ENCODE data around the gene INPP5K.

DNA sequence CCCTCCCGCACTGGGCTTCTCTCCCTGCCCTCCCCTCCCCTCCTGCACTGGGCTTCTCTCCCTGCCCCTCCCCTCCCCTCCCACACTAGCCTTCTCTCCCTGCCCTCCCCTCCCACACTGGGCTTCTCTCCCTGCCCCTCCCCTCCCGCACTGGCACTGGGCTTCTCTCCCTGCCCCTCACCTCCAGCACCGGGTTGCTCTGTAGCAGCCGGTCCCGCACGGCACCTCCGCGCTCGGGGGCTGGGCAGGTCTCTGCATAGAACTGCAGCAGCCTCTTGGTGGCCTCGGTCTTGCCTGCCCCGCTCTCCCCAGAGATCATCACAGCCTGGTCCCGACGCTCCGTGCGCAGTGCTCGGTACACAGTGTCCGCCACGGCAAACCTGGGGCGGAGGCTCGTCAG is 33.7 kb downstream of the INPP5K start:
- TF ChIP-seq, protein P1, sequence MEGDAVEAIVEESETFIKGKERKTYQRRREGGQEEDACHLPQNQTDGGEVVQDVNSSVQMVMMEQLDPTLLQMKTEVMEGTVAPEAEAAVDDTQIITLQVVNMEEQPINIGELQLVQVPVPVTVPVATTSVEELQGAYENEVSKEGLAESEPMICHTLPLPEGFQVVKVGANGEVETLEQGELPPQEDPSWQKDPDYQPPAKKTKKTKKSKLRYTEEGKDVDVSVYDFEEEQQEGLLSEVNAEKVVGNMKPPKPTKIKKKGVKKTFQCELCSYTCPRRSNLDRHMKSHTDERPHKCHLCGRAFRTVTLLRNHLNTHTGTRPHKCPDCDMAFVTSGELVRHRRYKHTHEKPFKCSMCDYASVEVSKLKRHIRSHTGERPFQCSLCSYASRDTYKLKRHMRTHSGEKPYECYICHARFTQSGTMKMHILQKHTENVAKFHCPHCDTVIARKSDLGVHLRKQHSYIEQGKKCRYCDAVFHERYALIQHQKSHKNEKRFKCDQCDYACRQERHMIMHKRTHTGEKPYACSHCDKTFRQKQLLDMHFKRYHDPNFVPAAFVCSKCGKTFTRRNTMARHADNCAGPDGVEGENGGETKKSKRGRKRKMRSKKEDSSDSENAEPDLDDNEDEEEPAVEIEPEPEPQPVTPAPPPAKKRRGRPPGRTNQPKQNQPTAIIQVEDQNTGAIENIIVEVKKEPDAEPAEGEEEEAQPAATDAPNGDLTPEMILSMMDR (IDR thresholded peaks at IDR 0.05), result no peak
- no peak for TF ChIP-seq ZFX (IDR thresholded peaks at IDR 0.05; ENCODE audit: borderline replicate concordance)
